CD4-positive, alpha-beta T cell (primary cell): ENCODE results near the gene KIAA1328. TPM values are rescaled to one million over a fixed set of nuclear protein-coding genes. Genes with fewer than 3 reads are reported as not detected.

Experiments
- ATAC-seq: fragments of 200-7000 bp; cut with Tn5 transposase; one replicate; pipeline ENCODE4 v1.10.0; 2022; ENCODE audit warnings: mild to moderate bottlenecking; ENCODE audit not compliant: poor library complexity
- CTCF ChIA-PET: fragments of 350-600 bp; sonication (Branson Sonifier 250); formaldehyde crosslinking; loops from one replicate; lab custom pipeline; 2021; ENCODE audit warnings: antibody characterized with exemption, inconsistent platforms; lab: Charles Lee
- POLR2A ChIA-PET: fragments of 350-600 bp; sonication (Branson Sonifier 250); formaldehyde crosslinking; loops from one replicate; lab custom pipeline; 2021; ENCODE audit warnings: antibody characterized with exemption, inconsistent platforms; lab: Charles Lee
- DNase-seq, 14 experiments: peaks; one replicate each; pipeline ENCODE4 v3.0.0-alpha.2; 2013 to 2020; ENCODE audit warnings: mixed read lengths in 2 of 14
- H3K27ac ChIP-seq, 2 donors: one replicate each; pipeline versions ENCODE4 v1.5.1 to v1.7.0; 2013; ENCODE audit warnings: low read length in 2 of 2, low read depth in 1 of 2, mild to moderate bottlenecking in 1 of 2
- H3K27me3 ChIP-seq, 2 experiments: 1 replicate in 1 of 2; 2 replicates in 1 of 2; pipeline versions ENCODE4 v1.6.1 to v1.7.0; 2013; ENCODE audit warnings: low read length in 2 of 2, control low read depth in 1 of 2, mild to moderate bottlenecking in 1 of 2, moderate library complexity in 1 of 2; ENCODE audit not compliant: insufficient read depth in 2 of 2, control insufficient read depth in 1 of 2
- H3K36me3 ChIP-seq: one replicate; pipeline ENCODE4 v1.6.1; 2013; ENCODE audit warnings: low read length, control low read depth; ENCODE audit not compliant: insufficient read depth
- H3K4me1 ChIP-seq: one replicate; pipeline ENCODE4 v1.6.1; 2013; ENCODE audit warnings: low read length, control low read depth; ENCODE audit not compliant: insufficient read depth
- H3K4me3 ChIP-seq: one replicate; pipeline ENCODE4 v1.5.1; 2013; ENCODE audit warnings: mild to moderate bottlenecking, low read length, moderate library complexity
- H3K9me3 ChIP-seq, 2 experiments: 1 replicate in 1 of 2; 2 replicates in 1 of 2; pipeline versions ENCODE4 v1.6.1 to v1.7.0; 2013; ENCODE audit warnings: low read length in 2 of 2, mild to moderate bottlenecking in 2 of 2, control low read depth in 1 of 2, moderate library complexity in 1 of 2; ENCODE audit not compliant: control insufficient read depth in 1 of 2, insufficient read depth in 1 of 2
- H3K27ac Mint-ChIP-seq: one replicate; pipeline ENCODE4 v1.8.0; 2020; ENCODE audit warnings: mixed read lengths
- H3K27me3 Mint-ChIP-seq: one replicate; pipeline ENCODE4 v1.8.0; 2021; ENCODE audit warnings: mixed read lengths
- H3K36me3 Mint-ChIP-seq: one replicate; pipeline ENCODE4 v1.8.0; 2021; ENCODE audit warnings: low read depth, mixed read lengths
- H3K4me1 Mint-ChIP-seq: one replicate; pipeline ENCODE4 v1.8.0; 2021; ENCODE audit warnings: low read depth, mixed read lengths
- H3K4me3 Mint-ChIP-seq: one replicate; pipeline ENCODE4 v1.8.0; 2020; ENCODE audit warnings: mild to moderate bottlenecking, mixed read lengths
- H3K9me3 Mint-ChIP-seq: one replicate; pipeline ENCODE4 v1.8.0; 2020; ENCODE audit warnings: mixed read lengths
- intact Hi-C, 2 experiments: fragments of 100-400 bp; cut with DNase I in 1 of 2; cut with micrococcal nuclease in 1 of 2; formaldehyde crosslinking; loops; one replicate each; pipeline versions ENCODE4 v1.15.1 to v1.9.0; 2023 to 2025; cut with DNase I, micrococcal nuclease
- total RNA-seq, 174 experiments: library from RNA in 2 of 174; stranded (reverse) in 2 of 174; gene quantifications; one replicate each; pipeline ENCODE4 v1.2.3 and lab custom pipeline; 2021 to 2026
- TF ChIP-seq, protein P1 (sequence below): fragments of 200-600 bp; IDR thresholded peaks from one replicate; pipeline ENCODE4 v1.8.0; 2022; ENCODE audit warnings: antibody characterized with exemption, mild to moderate bottlenecking

Gene KIAA1328
- total RNA-seq, 2 experiments from 2014 or later: 8.7 to 9.4 TPM

DNA sequence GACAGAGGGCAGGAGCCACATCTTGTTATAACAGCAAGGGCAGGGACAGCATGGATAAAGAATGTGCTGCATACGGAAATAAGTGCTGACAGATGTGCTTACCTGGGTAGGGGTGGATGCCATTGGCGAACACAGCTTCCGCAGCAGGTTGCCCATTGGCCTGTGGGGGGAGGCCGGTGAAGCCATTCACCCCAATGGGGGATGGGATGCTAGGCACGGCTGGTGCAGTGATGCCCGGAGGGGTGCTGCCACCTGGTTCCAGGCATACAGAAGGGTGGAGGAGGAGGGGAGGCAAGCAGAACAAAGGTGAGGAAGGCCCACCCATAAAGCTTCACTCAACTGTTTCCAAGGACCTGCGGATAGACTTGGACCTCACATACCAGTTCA, 441.7 kb downstream of the KIAA1328 start:
- Mint-ChIP-seq H3K4me3 (no peak overlapping the region), H3K27ac (no peak overlapping the region), H3K27me3 (peaks cover 26% of the 10 kb centered on the region), H3K36me3 (no peaks in the 10 kb centered on the region), H3K9me3 (peaks cover 3% of the 10 kb centered on the region), H3K4me1 (no peaks in the 10 kb centered on the region)
- Histone ChIP-seq H3K9me3 (peaks cover 0 to 56% of the 10 kb centered on the region in 2 experiments), H3K4me3 (no peak overlapping the region), H3K4me1 (no peaks in the 10 kb centered on the region), H3K27ac (no peak overlapping the region), H3K27me3 (peaks cover 14 to 20% of the 10 kb centered on the region in 2 experiments), H3K36me3 (no peaks in the 10 kb centered on the region)
- DNase-seq: no peak
- POLR2A ChIA-PET: no interaction called here
- no peak for ATAC-seq
- CTCF ChIA-PET: no interaction called here
- intact Hi-C loops: no loop called here
- TF ChIP-seq, protein P1, sequence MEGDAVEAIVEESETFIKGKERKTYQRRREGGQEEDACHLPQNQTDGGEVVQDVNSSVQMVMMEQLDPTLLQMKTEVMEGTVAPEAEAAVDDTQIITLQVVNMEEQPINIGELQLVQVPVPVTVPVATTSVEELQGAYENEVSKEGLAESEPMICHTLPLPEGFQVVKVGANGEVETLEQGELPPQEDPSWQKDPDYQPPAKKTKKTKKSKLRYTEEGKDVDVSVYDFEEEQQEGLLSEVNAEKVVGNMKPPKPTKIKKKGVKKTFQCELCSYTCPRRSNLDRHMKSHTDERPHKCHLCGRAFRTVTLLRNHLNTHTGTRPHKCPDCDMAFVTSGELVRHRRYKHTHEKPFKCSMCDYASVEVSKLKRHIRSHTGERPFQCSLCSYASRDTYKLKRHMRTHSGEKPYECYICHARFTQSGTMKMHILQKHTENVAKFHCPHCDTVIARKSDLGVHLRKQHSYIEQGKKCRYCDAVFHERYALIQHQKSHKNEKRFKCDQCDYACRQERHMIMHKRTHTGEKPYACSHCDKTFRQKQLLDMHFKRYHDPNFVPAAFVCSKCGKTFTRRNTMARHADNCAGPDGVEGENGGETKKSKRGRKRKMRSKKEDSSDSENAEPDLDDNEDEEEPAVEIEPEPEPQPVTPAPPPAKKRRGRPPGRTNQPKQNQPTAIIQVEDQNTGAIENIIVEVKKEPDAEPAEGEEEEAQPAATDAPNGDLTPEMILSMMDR: no peak

DNA sequence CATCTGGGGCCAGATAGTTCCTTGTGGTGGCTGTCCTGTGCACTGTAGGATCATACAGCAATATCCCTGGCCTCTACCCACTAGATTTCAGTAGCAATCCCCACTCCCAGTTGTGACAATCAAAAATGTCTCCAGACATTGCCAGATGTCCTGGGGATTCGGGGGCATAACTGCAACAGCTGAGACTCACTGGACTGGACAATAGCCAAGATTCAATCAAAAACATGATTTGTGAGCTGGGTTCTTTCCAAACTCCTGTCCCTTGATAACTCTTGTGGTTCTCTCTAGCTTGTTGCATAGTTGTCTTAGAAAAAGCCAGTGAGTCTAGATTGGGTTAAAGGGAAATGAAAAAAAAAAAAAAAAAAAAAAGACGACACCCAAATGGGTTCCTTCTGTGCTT, 443.3 kb downstream of the KIAA1328 start:
- H3K4me1 Mint-ChIP-seq: no peaks in the 10 kb centered on the region
- CTCF ChIA-PET: no interaction called here
- no peaks in the 10 kb centered on the region for H3K36me3 Mint-ChIP-seq
- DNase-seq (no peak), ATAC-seq (no peak)
- Histone ChIP-seq H3K36me3 (no peaks in the 10 kb centered on the region), H3K27ac (no peak overlapping the region), H3K9me3 (peaks cover 0 to 53% of the 10 kb centered on the region in 2 experiments), H3K4me3 (no peak overlapping the region), H3K4me1 (no peaks in the 10 kb centered on the region), H3K27me3 (peaks cover 24 to 29% of the 10 kb centered on the region in 2 experiments)
- POLR2A ChIA-PET: no interaction called here
- intact Hi-C loops: no loop called here
- peaks cover 39% of the 10 kb centered on the region for H3K27me3 Mint-ChIP-seq
- peaks cover 3% of the 10 kb centered on the region for H3K9me3 Mint-ChIP-seq
- no peak overlapping the region for H3K27ac Mint-ChIP-seq
- H3K4me3 Mint-ChIP-seq: no peak overlapping the region
- TF ChIP-seq, protein P1: no peak

DNA sequence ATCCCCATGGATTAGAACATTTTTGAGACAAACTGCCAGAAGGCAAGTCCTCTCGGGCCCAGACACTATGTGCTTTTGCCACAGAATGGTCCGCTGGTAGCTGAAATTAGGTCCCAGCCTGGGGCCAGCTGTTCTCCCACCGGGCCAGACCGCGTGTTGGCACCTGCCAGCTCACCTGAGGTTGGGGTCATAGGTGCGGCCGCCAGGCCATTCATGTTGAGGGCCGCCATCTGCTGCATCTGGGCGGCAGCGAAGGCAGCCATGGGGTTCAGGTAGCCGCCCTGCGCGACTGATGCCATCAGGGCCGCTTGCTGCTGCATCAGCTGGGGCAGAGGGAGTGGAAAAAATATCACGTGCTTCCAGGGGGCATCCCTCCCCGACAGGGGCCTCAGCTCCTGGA, 443.9 kb downstream of the KIAA1328 start:
- no peak for DNase-seq
- intact Hi-C loops: no loop called here
- Mint-ChIP-seq H3K36me3 (no peaks in the 10 kb centered on the region), H3K4me1 (no peaks in the 10 kb centered on the region), H3K4me3 (no peak overlapping the region), H3K9me3 (peaks cover 3% of the 10 kb centered on the region), H3K27me3 (peaks cover 41% of the 10 kb centered on the region), H3K27ac (no peak overlapping the region)
- TF ChIP-seq, protein P1: no peak
- Histone ChIP-seq H3K4me1 (no peaks in the 10 kb centered on the region), H3K27ac (no peak overlapping the region), H3K27me3 (peaks cover 24 to 29% of the 10 kb centered on the region in 2 experiments), H3K9me3 (peaks cover 0 to 53% of the 10 kb centered on the region in 2 experiments), H3K4me3 (no peak overlapping the region), H3K36me3 (no peaks in the 10 kb centered on the region)
- no peak for ATAC-seq
- CTCF ChIA-PET: no interaction called here
- POLR2A ChIA-PET: no interaction called here
